Neural cell (in vitro differentiated cells): ENCODE results near the gene PXK.

Experiments
- EP300 ChIP-seq: fragments of 450-650 bp; conservative IDR thresholded peaks from 2 replicates; pipeline ENCODE4 v1.6.1; 2014; ENCODE audit warnings: antibody characterized with exemption, mild to moderate bottlenecking, moderate library complexity; ENCODE audit not compliant: poor library complexity, severe bottlenecking
- EZH2 ChIP-seq: fragments of 200-600, 300-800 bp; shearing (Covaris generic), sonication (generic); IDR thresholded peaks from 2 replicates; pipeline ENCODE4 v1.6.1; 2014; ENCODE audit warnings: antibody characterized with exemption, low read length, borderline replicate concordance, mild to moderate bottlenecking; ENCODE audit not compliant: insufficient read depth, poor library complexity, severe bottlenecking
- MXI1 ChIP-seq: fragments of 450-650 bp; conservative IDR thresholded peaks from 2 replicates; pipeline ENCODE4 v1.6.1; 2014; ENCODE audit warnings: antibody characterized with exemption, mild to moderate bottlenecking; ENCODE audit not compliant: poor library complexity, severe bottlenecking
- POLR2AphosphoS5 ChIP-seq: IDR thresholded peaks from 2 replicates; pipeline ENCODE4 v1.6.1; 2012
- RAD21 ChIP-seq: fragments of 450-650 bp; conservative IDR thresholded peaks from 2 replicates; pipeline ENCODE4 v1.6.1; 2014; ENCODE audit warnings: antibody characterized with exemption, mild to moderate bottlenecking, moderate library complexity
- SMC3 ChIP-seq: fragments of 450-650 bp; conservative IDR thresholded peaks from 2 replicates; pipeline ENCODE4 v1.6.1; 2014; ENCODE audit warnings: antibody characterized with exemption, mild to moderate bottlenecking, moderate library complexity; ENCODE audit not compliant: poor library complexity
- TAF1 ChIP-seq: IDR thresholded peaks from 2 replicates; pipeline ENCODE4 v1.6.1; 2012; ENCODE audit warnings: low read depth
- TF ChIP-seq, protein P1 (sequence below): fragments of 450-650 bp; IDR thresholded peaks from 2 replicates; pipeline ENCODE4 v1.5.1; 2014; ENCODE audit warnings: antibody characterized with exemption, mild to moderate bottlenecking, moderate library complexity; ENCODE audit not compliant: poor library complexity, severe bottlenecking
- TF ChIP-seq, protein P2 (sequence below): IDR thresholded peaks from 2 replicates; pipeline ENCODE4 v1.6.1; 2012; ENCODE audit warnings: borderline replicate concordance

DNA sequence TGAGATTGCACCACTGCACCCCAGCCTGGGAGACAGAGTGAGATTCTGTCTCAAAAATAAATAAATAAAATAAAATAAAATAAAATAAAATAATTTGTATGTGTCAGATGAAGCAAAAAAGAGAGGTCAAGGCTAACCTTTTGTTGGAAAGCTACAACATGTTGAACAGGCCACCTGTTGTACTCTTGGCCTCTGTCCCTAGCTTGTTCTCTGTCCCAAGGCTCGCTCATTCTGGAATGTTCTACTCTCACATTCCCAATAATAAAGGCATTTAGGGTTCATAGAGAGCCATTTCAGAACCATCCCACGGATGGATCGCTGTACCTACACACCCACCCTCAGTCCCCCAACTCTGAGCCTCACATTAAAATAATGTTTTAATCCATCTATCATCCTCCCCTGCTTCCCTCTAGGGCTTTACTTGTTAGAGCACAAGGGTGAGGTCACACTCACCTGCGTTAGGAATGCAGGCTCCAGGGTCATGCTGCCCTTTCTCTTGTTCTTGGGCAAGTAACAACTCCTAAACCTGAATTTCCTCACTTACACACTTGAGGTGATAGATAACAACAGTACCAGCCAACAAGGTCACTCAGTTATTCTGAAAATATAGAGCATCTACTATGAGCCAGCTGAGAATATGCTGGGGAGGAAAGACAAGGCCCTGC, 134.3 kb downstream of the PXK start:
- TF ChIP-seq RAD21 = no peak
- TF ChIP-seq, protein P1, sequence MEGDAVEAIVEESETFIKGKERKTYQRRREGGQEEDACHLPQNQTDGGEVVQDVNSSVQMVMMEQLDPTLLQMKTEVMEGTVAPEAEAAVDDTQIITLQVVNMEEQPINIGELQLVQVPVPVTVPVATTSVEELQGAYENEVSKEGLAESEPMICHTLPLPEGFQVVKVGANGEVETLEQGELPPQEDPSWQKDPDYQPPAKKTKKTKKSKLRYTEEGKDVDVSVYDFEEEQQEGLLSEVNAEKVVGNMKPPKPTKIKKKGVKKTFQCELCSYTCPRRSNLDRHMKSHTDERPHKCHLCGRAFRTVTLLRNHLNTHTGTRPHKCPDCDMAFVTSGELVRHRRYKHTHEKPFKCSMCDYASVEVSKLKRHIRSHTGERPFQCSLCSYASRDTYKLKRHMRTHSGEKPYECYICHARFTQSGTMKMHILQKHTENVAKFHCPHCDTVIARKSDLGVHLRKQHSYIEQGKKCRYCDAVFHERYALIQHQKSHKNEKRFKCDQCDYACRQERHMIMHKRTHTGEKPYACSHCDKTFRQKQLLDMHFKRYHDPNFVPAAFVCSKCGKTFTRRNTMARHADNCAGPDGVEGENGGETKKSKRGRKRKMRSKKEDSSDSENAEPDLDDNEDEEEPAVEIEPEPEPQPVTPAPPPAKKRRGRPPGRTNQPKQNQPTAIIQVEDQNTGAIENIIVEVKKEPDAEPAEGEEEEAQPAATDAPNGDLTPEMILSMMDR = no peak
- TF ChIP-seq POLR2AphosphoS5 = no peak
- TF ChIP-seq TAF1 = no peak
- TF ChIP-seq EZH2 = no peak
- TF ChIP-seq, protein P2, sequence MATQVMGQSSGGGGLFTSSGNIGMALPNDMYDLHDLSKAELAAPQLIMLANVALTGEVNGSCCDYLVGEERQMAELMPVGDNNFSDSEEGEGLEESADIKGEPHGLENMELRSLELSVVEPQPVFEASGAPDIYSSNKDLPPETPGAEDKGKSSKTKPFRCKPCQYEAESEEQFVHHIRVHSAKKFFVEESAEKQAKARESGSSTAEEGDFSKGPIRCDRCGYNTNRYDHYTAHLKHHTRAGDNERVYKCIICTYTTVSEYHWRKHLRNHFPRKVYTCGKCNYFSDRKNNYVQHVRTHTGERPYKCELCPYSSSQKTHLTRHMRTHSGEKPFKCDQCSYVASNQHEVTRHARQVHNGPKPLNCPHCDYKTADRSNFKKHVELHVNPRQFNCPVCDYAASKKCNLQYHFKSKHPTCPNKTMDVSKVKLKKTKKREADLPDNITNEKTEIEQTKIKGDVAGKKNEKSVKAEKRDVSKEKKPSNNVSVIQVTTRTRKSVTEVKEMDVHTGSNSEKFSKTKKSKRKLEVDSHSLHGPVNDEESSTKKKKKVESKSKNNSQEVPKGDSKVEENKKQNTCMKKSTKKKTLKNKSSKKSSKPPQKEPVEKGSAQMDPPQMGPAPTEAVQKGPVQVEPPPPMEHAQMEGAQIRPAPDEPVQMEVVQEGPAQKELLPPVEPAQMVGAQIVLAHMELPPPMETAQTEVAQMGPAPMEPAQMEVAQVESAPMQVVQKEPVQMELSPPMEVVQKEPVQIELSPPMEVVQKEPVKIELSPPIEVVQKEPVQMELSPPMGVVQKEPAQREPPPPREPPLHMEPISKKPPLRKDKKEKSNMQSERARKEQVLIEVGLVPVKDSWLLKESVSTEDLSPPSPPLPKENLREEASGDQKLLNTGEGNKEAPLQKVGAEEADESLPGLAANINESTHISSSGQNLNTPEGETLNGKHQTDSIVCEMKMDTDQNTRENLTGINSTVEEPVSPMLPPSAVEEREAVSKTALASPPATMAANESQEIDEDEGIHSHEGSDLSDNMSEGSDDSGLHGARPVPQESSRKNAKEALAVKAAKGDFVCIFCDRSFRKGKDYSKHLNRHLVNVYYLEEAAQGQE = no peak
- TF ChIP-seq EP300 = no peak
- TF ChIP-seq SMC3 = no peak
- TF ChIP-seq MXI1 = no peak
